ENCODE data around the gene DAB2IP.

DAB2IP gene

DNA sequence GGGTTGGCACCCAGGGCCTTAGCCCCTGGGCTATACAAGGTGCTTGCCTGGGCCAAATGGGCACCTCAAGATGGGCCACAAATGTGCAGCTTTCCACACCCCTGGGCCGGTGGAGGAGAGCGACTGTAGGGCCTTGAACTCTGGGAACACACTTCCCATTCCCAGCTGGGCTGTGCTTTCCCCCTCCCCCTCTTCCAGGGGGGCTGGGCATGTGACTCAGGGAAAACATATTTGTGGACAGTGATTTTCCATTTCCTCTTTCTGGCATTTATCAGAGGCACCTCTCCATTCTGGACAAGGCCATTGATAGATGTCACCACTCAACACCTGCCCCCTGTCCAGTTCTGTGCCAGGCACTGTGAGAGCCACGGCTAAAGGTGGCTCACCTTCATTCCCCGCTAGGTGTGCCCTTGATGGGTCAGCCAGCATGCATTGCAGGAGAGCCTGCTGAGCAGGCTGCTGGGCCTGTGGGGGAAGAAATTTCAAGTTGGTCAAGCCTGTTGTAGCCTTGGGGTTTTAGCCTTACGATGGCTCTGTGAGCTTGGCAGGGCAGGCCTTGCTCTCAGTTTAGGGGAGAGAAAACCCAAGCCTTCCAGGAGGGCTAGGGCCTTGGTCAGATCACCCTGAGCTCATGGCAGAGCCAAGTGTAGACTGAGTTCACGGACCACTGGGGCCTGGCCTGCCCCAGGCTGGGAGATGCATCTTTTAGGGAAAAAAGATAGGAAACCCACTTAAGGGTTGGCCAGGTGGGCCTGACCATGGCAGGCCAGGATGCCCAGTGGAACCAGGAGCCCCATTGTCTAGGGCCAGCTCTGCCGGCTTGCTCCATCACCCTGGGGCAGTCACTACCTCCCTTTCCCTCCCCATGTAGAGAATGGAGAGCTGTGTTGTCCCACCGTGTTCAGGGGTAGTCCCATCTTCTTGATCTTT is 113.9 kb downstream of the DAB2IP start:
- peaks cover 4% of the 10 kb centered on the region for H3K4me1 ChIP-seq (ENCODE audit: control insufficient read depth, insufficient read depth, low read length)
- H3K27me3 ChIP-seq (ENCODE audit: control insufficient read depth, insufficient read depth, low read length) = no peaks in the 10 kb centered on the region
- H3K27ac ChIP-seq (ENCODE audit: low read depth, low read length) = no peak overlapping the region
- no peak overlapping the region for H3K9ac ChIP-seq (ENCODE audit: low read length)
- H3K4me3 ChIP-seq (ENCODE audit: low read length) = no peak overlapping the region
- H3K36me3 ChIP-seq (ENCODE audit: control insufficient read depth, insufficient read depth, low read length) = peaks cover 52% of the 10 kb centered on the region

DNA sequence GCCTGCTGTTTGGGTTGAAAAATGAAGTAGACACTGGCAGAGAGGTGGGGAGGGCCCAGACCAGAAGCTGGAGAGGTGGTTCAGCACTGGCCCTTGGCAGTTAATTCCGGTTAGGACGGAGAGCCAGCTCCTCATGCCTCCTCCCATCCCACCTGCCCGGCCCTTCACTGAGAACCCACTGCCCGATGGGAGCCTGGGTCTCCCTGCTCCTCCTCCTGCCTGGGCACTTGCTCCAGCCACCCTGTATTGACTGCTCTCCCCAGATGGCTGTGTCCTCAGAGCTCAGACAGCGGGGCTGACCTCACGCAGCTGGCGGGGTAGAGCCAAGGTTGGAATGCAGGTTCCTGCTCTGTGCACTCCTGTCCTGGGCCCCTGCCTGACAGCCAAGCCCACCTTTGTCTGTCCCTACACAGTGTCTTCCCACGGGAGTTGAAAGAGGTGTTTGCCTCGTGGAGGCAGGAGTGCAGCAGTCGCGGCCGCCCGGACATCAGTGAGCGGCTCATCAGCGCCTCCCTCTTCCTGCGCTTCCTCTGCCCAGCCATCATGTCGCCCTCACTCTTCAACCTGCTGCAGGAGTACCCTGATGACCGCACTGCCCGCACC is 114.7 kb downstream of the DAB2IP start:
- H3K9ac ChIP-seq (ENCODE audit: low read length) = no peak overlapping the region
- H3K27ac ChIP-seq (ENCODE audit: low read depth, low read length) = no peak overlapping the region
- peaks cover 4% of the 10 kb centered on the region for H3K4me1 ChIP-seq (ENCODE audit: control insufficient read depth, insufficient read depth, low read length)
- H3K27me3 ChIP-seq (ENCODE audit: control insufficient read depth, insufficient read depth, low read length) = no peaks in the 10 kb centered on the region
- no peak overlapping the region for H3K4me3 ChIP-seq (ENCODE audit: low read length)
- peaks cover 49% of the 10 kb centered on the region for H3K36me3 ChIP-seq (ENCODE audit: control insufficient read depth, insufficient read depth, low read length)

DNA sequence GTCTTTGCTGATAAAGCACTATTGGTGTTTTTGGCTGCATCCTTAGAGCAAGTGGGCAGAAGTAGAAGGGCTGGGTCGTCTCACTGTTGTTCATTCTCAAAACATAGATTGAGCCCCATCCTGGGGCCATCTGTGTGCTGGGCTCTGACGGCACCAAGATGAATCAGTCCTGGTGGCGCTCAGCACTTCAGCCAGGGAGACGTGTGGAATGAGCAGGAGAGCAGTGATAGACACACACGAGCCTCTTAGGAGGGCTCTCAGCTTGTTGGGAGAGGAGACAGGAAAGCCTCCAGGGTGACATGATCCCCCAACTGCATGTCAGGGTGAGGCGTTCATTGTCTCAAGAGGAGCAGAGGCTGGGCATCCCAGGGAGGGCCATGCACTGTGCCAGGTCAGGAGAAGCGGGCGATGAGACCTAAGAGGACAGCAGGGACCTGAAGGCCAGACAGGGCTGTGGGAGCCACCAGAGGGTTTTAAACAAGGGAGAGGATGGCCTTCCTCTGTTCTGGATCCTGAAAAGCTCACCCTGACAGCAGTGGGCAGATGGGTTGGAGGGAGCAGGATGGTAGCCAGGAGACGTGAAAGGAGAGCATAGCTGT is 115.8 kb downstream of the DAB2IP start:
- Histone ChIP-seq H3K27me3 (ENCODE audit: control insufficient read depth, insufficient read depth, low read length) (no peaks in the 10 kb centered on the region), H3K27ac (ENCODE audit: low read depth, low read length) (no peak overlapping the region), H3K9ac (ENCODE audit: low read length) (no peak overlapping the region), H3K4me3 (ENCODE audit: low read length) (no peak overlapping the region), H3K4me1 (ENCODE audit: control insufficient read depth, insufficient read depth, low read length) (peaks cover 4% of the 10 kb centered on the region), H3K36me3 (ENCODE audit: control insufficient read depth, insufficient read depth, low read length) (peaks cover 47% of the 10 kb centered on the region)

DNA sequence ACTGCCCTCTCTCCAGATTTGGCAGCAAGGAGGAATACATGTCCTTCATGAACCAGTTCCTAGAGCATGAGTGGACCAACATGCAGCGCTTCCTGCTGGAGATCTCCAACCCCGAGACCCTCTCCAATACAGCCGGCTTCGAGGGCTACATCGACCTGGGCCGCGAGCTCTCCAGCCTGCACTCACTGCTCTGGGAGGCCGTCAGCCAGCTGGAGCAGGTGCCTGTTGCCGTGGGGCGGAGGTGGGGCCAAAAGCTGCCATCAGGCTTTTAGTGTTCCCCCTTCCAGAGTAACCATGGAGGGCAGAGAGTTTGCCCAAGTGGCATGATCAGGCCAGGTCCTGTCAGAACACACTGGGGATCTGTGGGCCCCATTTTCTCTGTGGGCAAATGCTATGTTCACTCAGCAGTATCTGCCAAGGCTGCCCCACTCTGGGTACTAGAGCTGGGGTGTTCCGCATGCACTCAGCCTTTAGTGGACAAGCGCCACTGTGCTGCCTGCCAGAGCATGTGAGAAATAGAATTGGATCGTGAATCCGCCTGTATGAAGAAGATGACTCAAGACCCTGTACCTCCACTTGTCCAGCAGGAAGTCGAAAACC is 117.1 kb downstream of the DAB2IP start:
- Histone ChIP-seq H3K27ac (ENCODE audit: low read depth, low read length) (no peak overlapping the region), H3K4me3 (ENCODE audit: low read length) (no peak overlapping the region), H3K36me3 (ENCODE audit: control insufficient read depth, insufficient read depth, low read length) (peaks cover 42% of the 10 kb centered on the region), H3K4me1 (ENCODE audit: control insufficient read depth, insufficient read depth, low read length) (peaks cover 4% of the 10 kb centered on the region), H3K27me3 (ENCODE audit: control insufficient read depth, insufficient read depth, low read length) (no peaks in the 10 kb centered on the region), H3K9ac (ENCODE audit: low read length) (no peak overlapping the region)

DNA sequence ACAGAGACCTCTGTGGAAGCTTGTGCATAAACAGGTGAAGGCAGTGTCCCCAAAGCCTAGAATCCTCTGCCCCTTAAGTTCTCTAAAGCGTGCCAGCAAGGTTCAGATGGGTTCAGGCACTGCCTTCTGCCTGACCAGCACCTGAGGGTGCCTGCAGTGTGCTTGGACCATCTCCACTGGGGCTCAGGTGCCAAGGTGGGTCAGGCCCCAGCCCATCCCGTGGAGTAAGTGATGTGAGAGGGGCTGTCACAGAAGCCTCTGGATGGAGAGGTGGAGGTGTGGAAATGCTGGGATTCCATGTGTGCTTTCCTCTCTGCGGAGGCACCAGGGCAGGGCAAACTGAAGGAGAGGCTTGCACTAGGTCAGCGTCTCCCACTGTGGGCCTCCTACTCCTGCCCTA is 118.5 kb downstream of the DAB2IP start:
- Histone ChIP-seq H3K9ac (ENCODE audit: low read length) (no peak overlapping the region), H3K27me3 (ENCODE audit: control insufficient read depth, insufficient read depth, low read length) (no peaks in the 10 kb centered on the region), H3K4me3 (ENCODE audit: low read length) (no peak overlapping the region), H3K27ac (ENCODE audit: low read depth, low read length) (no peak overlapping the region), H3K36me3 (ENCODE audit: control insufficient read depth, insufficient read depth, low read length) (peaks cover 35% of the 10 kb centered on the region), H3K4me1 (ENCODE audit: control insufficient read depth, insufficient read depth, low read length) (peaks cover under 1% of the 10 kb centered on the region)

DNA sequence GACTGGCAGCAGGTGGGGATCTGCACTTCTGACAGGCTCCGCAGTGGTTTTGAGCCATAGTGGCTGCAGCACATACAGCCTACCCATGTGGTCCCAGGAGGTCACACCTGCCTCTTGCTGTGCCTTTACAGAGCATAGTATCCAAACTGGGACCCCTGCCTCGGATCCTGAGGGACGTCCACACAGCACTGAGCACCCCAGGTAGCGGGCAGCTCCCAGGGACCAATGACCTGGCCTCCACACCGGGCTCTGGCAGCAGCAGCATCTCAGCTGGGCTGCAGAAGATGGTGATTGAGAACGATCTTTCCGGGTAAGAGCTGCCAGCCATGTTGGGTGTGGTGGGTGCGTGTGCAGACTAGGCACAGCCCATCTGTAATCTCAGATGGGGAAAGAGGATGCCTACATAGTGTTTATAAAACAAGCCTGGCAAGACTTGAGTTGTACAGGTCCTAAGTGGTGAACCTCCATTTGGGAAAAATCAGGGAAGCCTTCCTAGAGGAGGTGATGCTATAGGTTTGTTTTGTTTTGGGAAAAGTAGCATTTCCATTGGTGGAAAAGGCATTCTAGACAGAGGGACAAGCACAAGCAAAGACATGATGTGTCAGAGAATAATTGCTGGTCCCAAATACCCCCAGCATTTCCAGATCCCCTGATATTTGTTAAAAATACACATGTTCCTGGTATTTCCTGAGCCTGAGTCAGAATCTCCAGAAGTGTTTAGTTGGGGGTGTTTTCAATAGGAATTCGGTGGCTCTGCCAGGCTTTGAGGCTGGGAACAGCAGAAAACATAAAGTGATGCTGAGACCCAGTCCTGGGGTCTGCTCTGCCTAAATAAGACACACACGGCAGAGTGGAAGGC is 119.2 kb downstream of the DAB2IP start:
- no peaks in the 10 kb centered on the region for H3K4me1 ChIP-seq (ENCODE audit: control insufficient read depth, insufficient read depth, low read length)
- no peak overlapping the region for H3K4me3 ChIP-seq (ENCODE audit: low read length)
- no peak overlapping the region for H3K27ac ChIP-seq (ENCODE audit: low read depth, low read length)
- H3K27me3 ChIP-seq (ENCODE audit: control insufficient read depth, insufficient read depth, low read length) = no peaks in the 10 kb centered on the region
- H3K36me3 ChIP-seq (ENCODE audit: control insufficient read depth, insufficient read depth, low read length) = peaks cover 42% of the 10 kb centered on the region
- no peak overlapping the region for H3K9ac ChIP-seq (ENCODE audit: low read length)

DNA sequence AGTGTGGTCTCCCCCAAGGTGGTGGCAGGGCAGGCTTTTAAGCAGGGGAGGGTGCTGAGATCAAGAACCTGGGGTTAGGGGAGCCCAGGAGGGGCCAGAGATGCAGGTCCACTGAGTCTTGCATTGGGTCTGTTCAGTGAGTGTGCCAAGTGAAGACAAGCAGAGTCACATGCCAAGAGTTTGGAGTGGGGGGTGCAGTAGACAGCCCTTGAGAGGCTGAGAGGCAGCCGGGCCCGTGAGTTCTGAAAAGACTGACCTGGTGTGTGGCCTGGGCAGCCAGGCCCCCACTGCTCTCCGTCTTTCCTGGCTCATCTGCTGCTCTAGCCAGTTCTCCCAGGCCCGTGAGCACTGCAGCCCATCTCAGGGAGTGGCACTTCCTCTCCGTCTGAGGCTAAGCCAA is 120.0 kb downstream of the DAB2IP start:
- H3K4me3 ChIP-seq (ENCODE audit: low read length) = no peak overlapping the region
- H3K9ac ChIP-seq (ENCODE audit: low read length) = no peak overlapping the region
- peaks cover 48% of the 10 kb centered on the region for H3K36me3 ChIP-seq (ENCODE audit: control insufficient read depth, insufficient read depth, low read length)
- no peaks in the 10 kb centered on the region for H3K4me1 ChIP-seq (ENCODE audit: control insufficient read depth, insufficient read depth, low read length)
- H3K27ac ChIP-seq (ENCODE audit: low read depth, low read length) = no peak overlapping the region
- H3K27me3 ChIP-seq (ENCODE audit: control insufficient read depth, insufficient read depth, low read length) = no peaks in the 10 kb centered on the region

DNA sequence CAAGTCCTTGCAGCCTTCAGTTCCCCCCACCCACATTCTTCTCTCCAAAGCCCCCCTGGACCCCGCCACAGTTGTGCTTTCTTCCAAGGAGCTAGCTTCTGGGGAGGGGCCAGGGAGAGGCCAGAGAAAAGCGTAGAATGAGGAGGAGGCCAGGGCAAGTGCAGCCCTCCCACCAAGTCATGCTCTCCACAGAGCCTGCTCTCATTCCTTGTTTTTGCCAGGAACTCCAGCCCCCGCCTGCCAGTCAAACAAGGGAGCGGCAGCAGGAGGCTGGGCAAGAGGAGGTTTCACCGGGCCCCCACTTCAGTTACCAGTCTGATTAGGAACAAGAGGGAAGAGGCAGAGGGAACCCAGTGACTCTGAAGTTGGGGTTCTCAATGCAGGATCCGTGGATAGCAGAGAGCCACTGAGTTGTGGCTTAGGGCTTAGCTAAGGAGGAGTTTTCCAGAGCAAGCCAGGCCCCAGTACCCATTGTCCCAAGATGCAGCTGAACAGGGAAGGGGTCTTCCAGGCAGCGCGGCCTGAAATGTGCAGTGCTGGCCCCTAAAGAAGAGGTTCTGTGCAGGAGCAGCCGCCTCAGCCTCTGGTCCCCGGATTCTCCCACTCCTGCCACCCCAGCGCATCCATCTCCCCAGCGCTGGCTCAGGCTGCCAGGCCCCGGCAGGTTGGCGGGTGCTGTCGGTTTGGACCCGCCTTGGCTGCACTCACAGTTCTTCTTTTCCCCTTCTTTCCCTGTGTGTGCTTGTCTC is 120.6 kb downstream of the DAB2IP start:
- H3K4me1 ChIP-seq (ENCODE audit: control insufficient read depth, insufficient read depth, low read length) = no peaks in the 10 kb centered on the region
- no peak overlapping the region for H3K9ac ChIP-seq (ENCODE audit: low read length)
- peaks cover 47% of the 10 kb centered on the region for H3K36me3 ChIP-seq (ENCODE audit: control insufficient read depth, insufficient read depth, low read length)
- no peaks in the 10 kb centered on the region for H3K27me3 ChIP-seq (ENCODE audit: control insufficient read depth, insufficient read depth, low read length)
- no peak overlapping the region for H3K4me3 ChIP-seq (ENCODE audit: low read length)
- H3K27ac ChIP-seq (ENCODE audit: low read depth, low read length) = no peak overlapping the region

DNA sequence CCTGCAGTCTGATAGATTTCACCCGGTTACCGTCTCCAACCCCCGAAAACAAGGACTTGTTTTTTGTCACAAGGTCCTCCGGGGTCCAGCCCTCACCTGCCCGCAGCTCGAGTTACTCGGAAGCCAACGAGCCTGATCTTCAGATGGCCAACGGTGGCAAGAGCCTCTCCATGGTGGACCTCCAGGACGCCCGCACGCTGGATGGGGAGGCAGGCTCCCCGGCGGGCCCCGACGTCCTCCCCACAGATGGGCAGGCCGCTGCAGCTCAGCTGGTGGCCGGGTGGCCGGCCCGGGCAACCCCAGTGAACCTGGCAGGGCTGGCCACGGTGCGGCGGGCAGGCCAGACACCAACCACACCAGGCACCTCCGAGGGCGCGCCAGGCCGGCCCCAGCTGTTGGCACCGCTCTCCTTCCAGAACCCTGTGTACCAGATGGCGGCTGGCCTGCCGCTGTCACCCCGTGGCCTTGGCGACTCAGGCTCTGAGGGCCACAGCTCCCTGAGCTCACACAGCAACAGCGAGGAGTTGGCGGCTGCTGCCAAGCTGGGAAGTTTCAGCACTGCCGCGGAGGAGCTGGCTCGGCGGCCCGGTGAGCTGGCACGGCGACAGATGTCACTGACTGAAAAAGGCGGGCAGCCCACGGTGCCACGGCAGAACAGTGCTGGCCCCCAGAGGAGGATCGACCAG is 121.3 kb downstream of the DAB2IP start:
- Histone ChIP-seq H3K4me1 (ENCODE audit: control insufficient read depth, insufficient read depth, low read length) (no peaks in the 10 kb centered on the region), H3K36me3 (ENCODE audit: control insufficient read depth, insufficient read depth, low read length) (peaks cover 47% of the 10 kb centered on the region), H3K27ac (ENCODE audit: low read depth, low read length) (no peak overlapping the region), H3K27me3 (ENCODE audit: control insufficient read depth, insufficient read depth, low read length) (no peaks in the 10 kb centered on the region), H3K9ac (ENCODE audit: low read length) (no peak overlapping the region), H3K4me3 (ENCODE audit: low read length) (no peak overlapping the region)

DNA sequence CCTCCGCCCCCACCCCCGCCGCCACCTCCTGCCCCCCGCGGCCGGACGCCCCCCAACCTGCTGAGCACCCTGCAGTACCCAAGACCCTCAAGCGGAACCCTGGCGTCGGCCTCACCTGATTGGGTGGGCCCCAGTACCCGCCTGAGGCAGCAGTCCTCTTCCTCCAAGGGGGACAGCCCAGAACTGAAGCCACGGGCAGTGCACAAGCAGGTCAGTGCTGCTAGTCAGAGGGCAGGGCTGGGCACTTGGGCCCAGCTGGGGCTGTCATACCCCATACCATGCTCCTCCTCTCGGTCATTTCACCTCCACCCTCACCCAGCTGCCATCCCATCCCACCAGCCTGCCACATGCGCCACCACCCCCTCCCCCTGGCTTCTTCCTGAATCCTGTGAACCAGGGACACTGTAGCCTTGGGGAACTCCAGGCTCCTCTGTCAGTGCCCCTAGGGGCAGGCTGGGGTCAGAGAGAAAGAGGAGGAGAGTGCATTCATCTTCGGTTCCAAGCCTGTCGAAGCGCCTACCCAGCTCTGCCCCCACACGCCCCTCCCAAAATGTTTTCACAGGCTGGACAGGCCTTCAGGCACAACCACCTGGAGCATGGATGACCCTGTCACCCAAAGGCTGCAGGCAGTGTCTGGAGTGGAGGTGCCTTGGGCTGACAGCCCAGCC is 122.0 kb downstream of the DAB2IP start:
- H3K4me3 ChIP-seq (ENCODE audit: low read length) = no peak overlapping the region
- H3K4me1 ChIP-seq (ENCODE audit: control insufficient read depth, insufficient read depth, low read length) = no peaks in the 10 kb centered on the region
- H3K27me3 ChIP-seq (ENCODE audit: control insufficient read depth, insufficient read depth, low read length) = no peaks in the 10 kb centered on the region
- no peak overlapping the region for H3K27ac ChIP-seq (ENCODE audit: low read depth, low read length)
- H3K36me3 ChIP-seq (ENCODE audit: control insufficient read depth, insufficient read depth, low read length) = peaks cover 44% of the 10 kb centered on the region
- no peak overlapping the region for H3K9ac ChIP-seq (ENCODE audit: low read length)
